Stimulated activated CD8-positive, alpha-beta memory T cell treated with anti-CD3 and anti-CD28 coated beads, Interleukin-4, amount 100 ng/mL, for 24 hours (primary cell): ENCODE data around the gene ZNF362.

ENCODE experiments used
- DNase-seq: peaks from one replicate; pipeline ENCODE4 v3.0.0-alpha.2; 2020; ENCODE audit warnings: low read depth

ZNF362 gene

GRCh38 chr1:33327587-33328325, 71.5 kb downstream of the ZNF362 start:
- no peak for DNase-seq

- DNase-seq = no peak
Measured at GRCh38 chr1:33328817-33329216, 72.5 kb downstream of the ZNF362 start.

GRCh38 chr1:33329600-33330305, 73.5 kb downstream of the ZNF362 start:
- DNase-seq = no peak

GRCh38 chr1:33330361-33330890, 74.1 kb downstream of the ZNF362 start:
- DNase-seq = no peak

- DNase-seq = no peak
Measured at GRCh38 chr1:33330906-33331305, 74.6 kb downstream of the ZNF362 start.

- DNase-seq = no peak
Measured at GRCh38 chr1:33331444-33332356, 75.4 kb downstream of the ZNF362 start.

GRCh38 chr1:33332357-33332789, 76.1 kb downstream of the ZNF362 start:
- no peak for DNase-seq

GRCh38 chr1:33332881-33333280, 76.6 kb downstream of the ZNF362 start:
- no peak for DNase-seq

- no peak for DNase-seq
Measured at GRCh38 chr1:33334081-33334552, 77.8 kb downstream of the ZNF362 start.

GRCh38 chr1:33335020-33335419, 78.7 kb downstream of the ZNF362 start:
- DNase-seq = no peak

- DNase-seq = no peak
Measured at GRCh38 chr1:33336580-33336979, 80.3 kb downstream of the ZNF362 start.

GRCh38 chr1:33337441-33337840, 81.1 kb downstream of the ZNF362 start:
- DNase-seq = no peak

GRCh38 chr1:33338048-33338439, 81.8 kb downstream of the ZNF362 start:
- DNase-seq = no peak

GRCh38 chr1:33338440-33339211, 82.3 kb downstream of the ZNF362 start:
- no peak for DNase-seq

GRCh38 chr1:33339413-33339812, 83.1 kb downstream of the ZNF362 start:
- no peak for DNase-seq

GRCh38 chr1:33341190-33341589, 84.9 kb downstream of the ZNF362 start:
- DNase-seq = no peak

GRCh38 chr1:33342041-33342723, 85.9 kb downstream of the ZNF362 start:
- DNase-seq = no peak

- no peak for DNase-seq
Measured at GRCh38 chr1:33343539-33343938, 87.2 kb downstream of the ZNF362 start.

- DNase-seq = no peak
Measured at GRCh38 chr1:33344896-33345560, 88.7 kb downstream of the ZNF362 start.

- DNase-seq = no peak
Measured at GRCh38 chr1:33346533-33346926, 90.2 kb downstream of the ZNF362 start.
